NB4 (cell line): ENCODE data around the gene LDLRAD4.

Experiments used
- DNase-seq: peaks from one replicate; pipeline ENCODE4 v3.0.0; 2010; ENCODE audit warnings: low read depth
- H3K4me3 ChIP-seq: one replicate; pipeline ENCODE4 v1.5.1; 2011; ENCODE audit warnings: mild to moderate bottlenecking, low read depth, low read length, moderate library complexity
- MYC ChIP-seq: IDR thresholded peaks from 2 replicates; pipeline ENCODE4 v1.6.1; 2011; ENCODE audit warnings: low read depth, low read length
- POLR2A ChIP-seq: IDR thresholded peaks from 2 replicates; pipeline ENCODE4 v1.6.1; 2011; ENCODE audit warnings: mild to moderate bottlenecking; ENCODE audit not compliant: insufficient read length; ENCODE audit errors: extremely low read depth
- TF ChIP-seq, protein P1 (sequence below): IDR thresholded peaks from one replicate; pipeline ENCODE4 v1.5.1; 2012; ENCODE audit warnings: low read depth, low read length
- TF ChIP-seq, protein P2 (sequence below): IDR thresholded peaks from 2 replicates; pipeline ENCODE4 v1.6.1; 2011; ENCODE audit warnings: low read depth, low read length

Gene LDLRAD4

DNA sequence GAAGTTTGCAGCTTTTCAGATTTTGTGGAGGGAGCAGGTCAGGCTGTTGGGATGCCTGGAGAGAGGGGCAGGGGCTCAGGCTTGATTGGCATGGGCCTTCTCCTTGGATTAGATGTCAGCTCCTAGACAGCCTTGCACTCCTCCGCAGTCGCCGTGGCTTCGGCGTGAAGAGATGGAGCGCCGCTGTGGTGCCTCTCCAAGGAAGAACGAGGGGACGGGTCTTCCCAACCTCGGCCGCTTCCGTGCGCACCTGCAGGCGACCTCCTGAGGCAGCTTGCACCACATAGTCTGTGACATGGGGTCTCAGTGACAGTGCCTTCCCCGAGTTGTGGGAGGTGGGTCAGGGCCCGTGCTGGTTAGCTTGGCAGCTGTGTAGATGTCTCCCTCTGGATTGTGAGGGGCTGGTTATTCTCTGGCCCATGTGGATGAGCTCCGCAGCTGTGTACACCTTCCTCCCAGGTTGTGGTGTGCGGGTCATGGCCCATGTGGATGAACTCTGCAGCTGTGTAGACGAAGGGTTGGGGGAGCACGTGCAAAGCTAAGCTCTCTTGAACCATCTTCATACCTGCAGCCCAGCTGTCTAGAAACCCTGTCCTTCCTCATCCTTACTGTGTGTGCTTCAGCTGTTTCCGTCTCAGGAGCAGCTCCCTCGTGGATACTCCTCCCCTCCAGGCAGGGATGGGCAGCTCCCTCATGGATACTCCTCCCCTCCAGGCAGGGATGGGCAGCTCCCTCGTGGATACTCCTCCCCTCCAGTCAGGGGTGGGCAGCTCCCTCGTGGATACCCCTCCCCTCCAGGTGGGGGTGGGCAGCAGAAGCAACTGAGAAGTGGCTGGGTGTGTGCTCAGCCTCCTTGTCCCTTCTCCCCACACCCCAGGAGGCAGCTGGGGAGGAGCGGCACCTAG, 170.3 kb downstream of the LDLRAD4 start:
- no peak for TF ChIP-seq POLR2A
- no peak for DNase-seq
- no peak overlapping the region for H3K4me3 ChIP-seq

DNA sequence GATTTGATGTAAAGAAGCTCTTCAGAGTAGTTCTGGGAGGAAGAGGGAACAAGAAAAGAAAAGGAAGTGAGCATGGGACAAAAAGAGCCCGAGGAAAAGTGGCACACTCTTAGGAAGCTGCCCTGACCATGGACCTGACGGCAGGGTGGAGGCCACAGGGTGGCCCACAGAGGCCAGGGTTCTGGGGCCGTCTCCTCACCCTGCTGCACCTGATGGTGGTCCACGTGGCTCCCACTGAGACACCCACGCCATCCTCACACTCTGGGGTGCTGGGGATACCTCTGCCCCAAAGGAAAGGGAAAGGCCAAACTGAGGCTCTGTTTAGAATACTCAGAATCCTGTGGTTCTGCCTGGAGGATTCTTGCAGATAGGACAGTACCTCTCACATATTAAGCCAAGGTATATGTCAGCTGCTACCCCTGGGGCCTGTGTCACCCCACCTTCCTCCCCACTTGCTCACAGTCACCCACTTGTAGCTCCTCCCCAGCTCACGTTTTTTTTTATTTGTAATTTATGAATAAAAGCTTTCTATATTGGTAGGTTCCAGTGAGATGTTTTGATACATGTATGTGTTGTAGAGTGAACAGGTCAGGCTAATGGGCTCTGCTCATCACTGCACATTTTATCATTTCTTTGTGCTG, 171.1 kb downstream of the LDLRAD4 start:
- DNase-seq, result no peak
- TF ChIP-seq, protein P1, sequence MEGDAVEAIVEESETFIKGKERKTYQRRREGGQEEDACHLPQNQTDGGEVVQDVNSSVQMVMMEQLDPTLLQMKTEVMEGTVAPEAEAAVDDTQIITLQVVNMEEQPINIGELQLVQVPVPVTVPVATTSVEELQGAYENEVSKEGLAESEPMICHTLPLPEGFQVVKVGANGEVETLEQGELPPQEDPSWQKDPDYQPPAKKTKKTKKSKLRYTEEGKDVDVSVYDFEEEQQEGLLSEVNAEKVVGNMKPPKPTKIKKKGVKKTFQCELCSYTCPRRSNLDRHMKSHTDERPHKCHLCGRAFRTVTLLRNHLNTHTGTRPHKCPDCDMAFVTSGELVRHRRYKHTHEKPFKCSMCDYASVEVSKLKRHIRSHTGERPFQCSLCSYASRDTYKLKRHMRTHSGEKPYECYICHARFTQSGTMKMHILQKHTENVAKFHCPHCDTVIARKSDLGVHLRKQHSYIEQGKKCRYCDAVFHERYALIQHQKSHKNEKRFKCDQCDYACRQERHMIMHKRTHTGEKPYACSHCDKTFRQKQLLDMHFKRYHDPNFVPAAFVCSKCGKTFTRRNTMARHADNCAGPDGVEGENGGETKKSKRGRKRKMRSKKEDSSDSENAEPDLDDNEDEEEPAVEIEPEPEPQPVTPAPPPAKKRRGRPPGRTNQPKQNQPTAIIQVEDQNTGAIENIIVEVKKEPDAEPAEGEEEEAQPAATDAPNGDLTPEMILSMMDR, result no peak
- TF ChIP-seq MYC, result no peak
- TF ChIP-seq POLR2A, result no peak
- TF ChIP-seq, protein P2, sequence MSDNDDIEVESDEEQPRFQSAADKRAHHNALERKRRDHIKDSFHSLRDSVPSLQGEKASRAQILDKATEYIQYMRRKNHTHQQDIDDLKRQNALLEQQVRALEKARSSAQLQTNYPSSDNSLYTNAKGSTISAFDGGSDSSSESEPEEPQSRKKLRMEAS, result no peak
- H3K4me3 ChIP-seq, result no peak overlapping the region

DNA sequence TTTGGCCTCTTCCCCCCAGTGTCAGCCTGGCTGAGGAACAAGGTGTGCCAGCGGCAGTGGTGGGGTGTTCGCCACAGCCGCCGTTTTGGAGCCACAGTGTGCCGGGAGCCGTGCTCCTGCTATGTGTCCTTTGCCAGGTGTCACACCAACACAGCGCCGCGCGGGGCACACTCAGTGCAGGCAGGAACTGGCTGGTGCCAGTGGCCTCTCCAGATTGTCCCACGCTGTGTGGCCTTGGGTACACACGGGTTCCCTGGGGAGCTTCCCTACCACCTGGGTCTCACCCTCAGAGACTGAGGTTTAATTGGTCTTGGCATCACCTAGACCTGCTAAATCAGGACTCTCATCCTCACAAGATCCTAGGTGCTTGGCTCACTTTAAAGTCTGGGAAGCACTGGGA, 171.6 kb downstream of the LDLRAD4 start:
- DNase-seq, result no peak
- TF ChIP-seq POLR2A (no peak), MYC (no peak)
- TF ChIP-seq, protein P2, result no peak
- TF ChIP-seq, protein P1, result no peak
- no peak overlapping the region for H3K4me3 ChIP-seq

DNA sequence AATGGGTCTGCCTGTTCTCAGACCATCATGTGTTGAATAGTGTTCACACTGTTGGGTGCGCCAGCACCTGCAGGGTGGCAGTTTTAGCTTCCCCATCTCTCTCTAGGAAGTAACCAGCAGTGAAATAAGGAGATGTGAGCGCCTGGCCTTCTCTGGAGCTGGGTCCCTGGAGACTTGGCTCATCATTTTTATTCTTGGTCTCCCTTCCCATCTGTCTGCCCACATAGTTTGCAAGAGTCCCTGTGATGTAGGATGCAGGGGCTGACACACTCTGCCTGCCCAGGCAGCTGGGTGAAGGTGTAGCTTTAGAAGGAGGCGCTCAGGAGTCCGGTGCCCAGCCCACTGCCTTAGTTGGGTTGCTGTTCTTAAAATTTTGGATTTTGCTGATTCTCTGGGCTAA, 172.2 kb downstream of the LDLRAD4 start:
- no peak overlapping the region for H3K4me3 ChIP-seq
- no peak for DNase-seq
- TF ChIP-seq POLR2A (no peak), MYC (no peak)
- TF ChIP-seq, protein P2, result no peak
- TF ChIP-seq, protein P1, result no peak

DNA sequence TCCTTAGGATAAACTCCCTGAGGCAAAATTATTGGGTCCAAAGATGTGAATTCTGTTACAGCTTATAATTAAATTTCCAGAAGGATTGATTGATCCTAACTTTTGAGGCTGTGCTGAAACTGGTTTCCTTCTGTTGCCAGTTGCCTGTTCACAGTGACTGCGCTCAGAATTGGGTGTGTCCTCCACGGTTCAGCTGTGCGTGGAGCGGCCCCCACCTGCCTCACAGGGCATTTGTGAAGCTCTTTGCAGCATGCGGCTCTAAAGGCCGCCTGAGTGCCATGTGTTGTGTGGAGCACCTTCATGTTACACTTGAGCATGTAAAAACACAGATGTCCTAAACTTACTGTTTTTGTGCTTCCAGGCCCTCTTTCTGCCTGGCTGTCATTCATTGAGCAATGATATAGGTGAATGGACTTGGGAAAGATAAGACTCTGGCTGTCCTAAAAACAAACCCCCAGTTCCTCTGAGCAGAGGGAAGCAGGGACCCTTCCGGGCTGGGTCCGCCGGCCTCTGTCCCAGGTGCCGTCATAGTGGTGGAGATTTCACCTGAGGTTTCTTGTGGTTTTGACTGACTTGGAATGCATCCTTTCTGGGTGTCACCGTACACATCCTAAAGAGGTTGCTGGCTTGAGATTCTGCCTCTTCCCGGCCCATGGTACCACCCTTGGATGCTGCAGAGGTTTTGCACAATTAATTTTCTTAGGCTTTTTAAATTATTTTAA, 173.6 kb downstream of the LDLRAD4 start:
- no peak for DNase-seq
- H3K4me3 ChIP-seq, result no peak overlapping the region
- TF ChIP-seq, protein P1, result no peak
- TF ChIP-seq POLR2A (no peak), MYC (no peak)
- TF ChIP-seq, protein P2, result no peak

DNA sequence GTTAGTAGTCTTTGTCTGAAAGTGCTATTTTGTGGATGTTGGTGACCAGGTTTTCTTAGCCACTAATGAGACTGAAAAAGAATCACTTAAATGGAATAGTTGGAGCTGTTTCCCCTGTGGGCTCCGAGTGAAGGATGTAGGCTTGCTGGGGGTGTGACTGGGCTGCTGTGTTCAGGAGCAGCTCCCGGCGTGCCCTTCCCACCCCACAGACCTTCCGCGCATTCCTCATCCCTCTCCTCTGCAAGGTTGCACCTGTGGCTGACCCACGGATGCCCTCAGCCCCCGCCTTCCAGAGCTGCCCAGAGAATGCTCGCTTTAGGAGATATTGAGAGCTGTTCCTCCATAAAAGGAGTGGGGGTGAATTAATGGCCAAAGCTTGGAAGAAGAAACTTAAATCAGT, 174.3 kb downstream of the LDLRAD4 start:
- H3K4me3 ChIP-seq, result no peak overlapping the region
- TF ChIP-seq POLR2A (no peak), MYC (no peak)
- no peak for DNase-seq
